OCI-LY7 (cell line): ENCODE results near the gene GIMAP8. TPM values are rescaled to one million over a fixed set of nuclear protein-coding genes. Genes with fewer than 3 reads are reported as not detected.

Source experiments
- BruUV-seq: library from RNA; stranded (reverse); fragments of 400-500 nt; replicated peaks from 2 replicates; lab custom pipeline; 2021; lab: Mats Ljungman, UMichigan
- CTCF ChIA-PET: fragments of 300-600 bp; sonication (Branson Sonifier 250); formaldehyde crosslinking; loops from one replicate; lab custom pipeline; 2022; ENCODE audit warnings: antibody characterized with exemption; ENCODE audit not compliant: unreplicated experiment; lab: Charles Lee
- POLR2A ChIA-PET: fragments of 300-600 bp; sonication (Branson Sonifier 250); formaldehyde crosslinking; loops from one replicate; lab custom pipeline; 2022; ENCODE audit warnings: antibody characterized with exemption; lab: Charles Lee
- DNase-seq: peaks from one replicate; pipeline ENCODE4 v3.0.0-alpha.2; 2015; ENCODE audit warnings: low spot score
- H2AFZ ChIP-seq: fragments of 200-600 bp; sonication (generic), shearing (Covaris generic); 2 replicates; pipeline ENCODE4 v1.6.1; 2014; ENCODE audit warnings: mild to moderate bottlenecking, antibody characterized with exemption, low read length, moderate library complexity
- H3K27ac ChIP-seq: fragments of 200-600 bp; sonication (generic); 2 replicates; pipeline ENCODE4 v1.5.1; 2014; ENCODE audit warnings: mixed run types, low read depth, mild to moderate bottlenecking, moderate library complexity, low read length, inconsistent platforms; ENCODE audit not compliant: poor library complexity, severe bottlenecking
- H3K36me3 ChIP-seq: fragments of 200-600 bp; sonication (generic); 2 replicates; pipeline ENCODE4 v1.6.1; 2014; ENCODE audit warnings: mild to moderate bottlenecking, antibody characterized with exemption, low read length, moderate library complexity, mixed read lengths; ENCODE audit not compliant: insufficient read depth
- H3K4me1 ChIP-seq: fragments of 200-600 bp; sonication (generic); 2 replicates; pipeline ENCODE4 v1.5.1; 2014; ENCODE audit warnings: mild to moderate bottlenecking, low read length; ENCODE audit not compliant: insufficient read depth, poor library complexity, severe bottlenecking
- H3K4me2 ChIP-seq: fragments of 200-600 bp; sonication (generic); 2 replicates; pipeline ENCODE4 v1.6.1; 2014; ENCODE audit warnings: mild to moderate bottlenecking, low read length
- H3K4me3 ChIP-seq: fragments of 200-600 bp; sonication (generic); 2 replicates; pipeline ENCODE4 v1.5.1; 2014; ENCODE audit warnings: mild to moderate bottlenecking, low read depth, low read length; ENCODE audit not compliant: poor library complexity, severe bottlenecking
- H3K79me2 ChIP-seq: fragments of 200-600 bp; sonication (generic); 2 replicates; pipeline ENCODE4 v1.6.1; 2016; ENCODE audit warnings: low read depth, mild to moderate bottlenecking, low read length, moderate library complexity, mixed read lengths; ENCODE audit not compliant: insufficient read depth
- H3K9me2 ChIP-seq: fragments of 200-600 bp; sonication (generic); 2 replicates; pipeline ENCODE4 v1.6.1; 2016; ENCODE audit warnings: mild to moderate bottlenecking, low read length, mixed read lengths; ENCODE audit not compliant: insufficient read depth
- H3K9me3 ChIP-seq: fragments of 200-600 bp; sonication (generic); 2 replicates; pipeline ENCODE4 v1.6.1; 2014; ENCODE audit warnings: mild to moderate bottlenecking, mixed run types, low read length, mixed read lengths
- H4K20me1 ChIP-seq: fragments of 200-600 bp; sonication (generic); 2 replicates; pipeline ENCODE4 v1.6.1; 2014; ENCODE audit warnings: mild to moderate bottlenecking, antibody characterized with exemption, low read length, moderate library complexity, mixed read lengths; ENCODE audit not compliant: insufficient read depth
- EZH2phosphoT487 ChIP-seq: fragments of 200-600 bp; sonication (generic); IDR thresholded peaks from 2 replicates; pipeline ENCODE4 v1.6.1; 2018; ENCODE audit warnings: low read depth, borderline replicate concordance, mild to moderate bottlenecking, mixed run types, antibody characterized with exemption, low read length, moderate library complexity, mixed read lengths
- intact Hi-C: fragments of 100-400 bp; cut with micrococcal nuclease; formaldehyde crosslinking; loops from one replicate; pipeline ENCODE4 v1.10.0; 2022; ENCODE audit not compliant: unreplicated experiment
- total RNA-seq, 2 experiments: library from RNA; depleted of rRNA in 1 of 2; stranded (reverse); fragments of >200 nt in 1 of 2; shearing (Covaris generic) in 1 of 2; gene quantifications; 2 replicates each; pipeline ENCODE4 v1.2.3, GENCODE V29; 2014 to 2022
- TF ChIP-seq, protein P1 (sequence below): fragments of 200-600 bp; sonication (generic); conservative IDR thresholded peaks from 2 replicates; pipeline ENCODE4 v1.5.1; 2014; ENCODE audit warnings: mild to moderate bottlenecking, antibody characterized with exemption, low read length, moderate library complexity, mixed read lengths

Gene GIMAP8
- total RNA-seq, 2 experiments from 2014 or later, result not detected

- POLR2A ChIA-PET, result no interaction called here
- H3K36me3 ChIP-seq, result no peaks in the 10 kb centered on the region
Observed at GRCh38 chr7:150473902-150474301, 23.5 kb downstream of the GIMAP8 start.

DNA sequence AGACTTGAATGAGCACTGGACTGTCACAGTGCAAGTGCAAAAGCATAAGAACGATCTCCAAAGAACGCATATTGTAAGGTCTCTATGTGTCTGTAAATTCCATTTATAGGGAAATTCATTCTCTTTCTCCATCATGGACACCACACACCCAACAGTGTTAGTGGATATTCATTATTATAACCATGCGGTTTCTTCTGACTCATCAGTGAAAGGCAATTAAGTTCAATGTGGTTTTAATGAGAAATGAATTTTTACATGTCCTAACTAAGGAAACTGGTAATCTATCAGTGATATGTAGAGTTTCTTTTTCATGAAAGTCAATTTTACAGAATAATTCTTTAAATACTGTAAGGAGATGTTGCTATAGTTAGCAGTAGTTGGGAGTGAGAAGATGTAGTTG is 25.9 kb downstream of the GIMAP8 start:
- no peaks in the 10 kb centered on the region for H3K9me3 ChIP-seq
- no peak overlapping the region for H3K4me2 ChIP-seq
- intact Hi-C loops, result no loop called here
- BruUV-seq, result no TSS peak
- no peak overlapping the region for H2AFZ ChIP-seq
- POLR2A ChIA-PET, result no interaction called here
- no peaks in the 10 kb centered on the region for H3K9me2 ChIP-seq
- H3K4me3 ChIP-seq, result no peak overlapping the region
- CTCF ChIA-PET, result no interaction called here
- TF ChIP-seq, protein P1, sequence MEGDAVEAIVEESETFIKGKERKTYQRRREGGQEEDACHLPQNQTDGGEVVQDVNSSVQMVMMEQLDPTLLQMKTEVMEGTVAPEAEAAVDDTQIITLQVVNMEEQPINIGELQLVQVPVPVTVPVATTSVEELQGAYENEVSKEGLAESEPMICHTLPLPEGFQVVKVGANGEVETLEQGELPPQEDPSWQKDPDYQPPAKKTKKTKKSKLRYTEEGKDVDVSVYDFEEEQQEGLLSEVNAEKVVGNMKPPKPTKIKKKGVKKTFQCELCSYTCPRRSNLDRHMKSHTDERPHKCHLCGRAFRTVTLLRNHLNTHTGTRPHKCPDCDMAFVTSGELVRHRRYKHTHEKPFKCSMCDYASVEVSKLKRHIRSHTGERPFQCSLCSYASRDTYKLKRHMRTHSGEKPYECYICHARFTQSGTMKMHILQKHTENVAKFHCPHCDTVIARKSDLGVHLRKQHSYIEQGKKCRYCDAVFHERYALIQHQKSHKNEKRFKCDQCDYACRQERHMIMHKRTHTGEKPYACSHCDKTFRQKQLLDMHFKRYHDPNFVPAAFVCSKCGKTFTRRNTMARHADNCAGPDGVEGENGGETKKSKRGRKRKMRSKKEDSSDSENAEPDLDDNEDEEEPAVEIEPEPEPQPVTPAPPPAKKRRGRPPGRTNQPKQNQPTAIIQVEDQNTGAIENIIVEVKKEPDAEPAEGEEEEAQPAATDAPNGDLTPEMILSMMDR, result no peak
- no peak for TF ChIP-seq EZH2phosphoT487
- H3K4me1 ChIP-seq, result no peaks in the 10 kb centered on the region
- H3K36me3 ChIP-seq, result no peaks in the 10 kb centered on the region
- H3K79me2 ChIP-seq, result no peaks in the 10 kb centered on the region
- H4K20me1 ChIP-seq, result no peaks in the 10 kb centered on the region
- DNase-seq, result no peak
- H3K27ac ChIP-seq, result no peak overlapping the region

More at GRCh38 chr7:150473902-150474301, 23.5 kb downstream of the GIMAP8 start:
- TF ChIP-seq, protein P1, result no peak
- no peak for TF ChIP-seq EZH2phosphoT487
- BruUV-seq, result no TSS peak
- H3K27ac ChIP-seq, result no peak overlapping the region
- H3K4me2 ChIP-seq, result no peak overlapping the region
- no peaks in the 10 kb centered on the region for H3K9me2 ChIP-seq
- H4K20me1 ChIP-seq, result no peaks in the 10 kb centered on the region
- no peaks in the 10 kb centered on the region for H3K79me2 ChIP-seq
- CTCF ChIA-PET, result no interaction called here
- no peak overlapping the region for H2AFZ ChIP-seq
- no peak overlapping the region for H3K4me3 ChIP-seq
- intact Hi-C loops, result no loop called here
- no peaks in the 10 kb centered on the region for H3K4me1 ChIP-seq
- H3K9me3 ChIP-seq, result no peaks in the 10 kb centered on the region
- DNase-seq, result no peak

GRCh38 chr7:150476819-150477631 is 26.6 kb downstream of the GIMAP8 start:
- TF ChIP-seq, protein P1, result no peak
- TF ChIP-seq EZH2phosphoT487, result no peak

More at GRCh38 chr7:150476819-150477631, 26.6 kb downstream of the GIMAP8 start:
- DNase-seq, result no peak
- H3K36me3 ChIP-seq, result no peaks in the 10 kb centered on the region
- BruUV-seq, result no TSS peak
- ChIA-PET CTCF (no interaction called here), POLR2A (no interaction called here)
- no peak overlapping the region for H3K27ac ChIP-seq
- no peak overlapping the region for H3K4me2 ChIP-seq
- no peaks in the 10 kb centered on the region for H3K9me3 ChIP-seq
- H3K9me2 ChIP-seq, result no peaks in the 10 kb centered on the region
- H4K20me1 ChIP-seq, result no peaks in the 10 kb centered on the region
- no peak overlapping the region for H2AFZ ChIP-seq
- intact Hi-C loops, result no loop called here
- H3K79me2 ChIP-seq, result no peaks in the 10 kb centered on the region
- no peaks in the 10 kb centered on the region for H3K4me1 ChIP-seq
- no peak overlapping the region for H3K4me3 ChIP-seq
